Hindlimb muscle (tissue), 1 donor: ENCODE measurements around the gene SPSB3. TPM values are rescaled to one million over a fixed set of nuclear protein-coding genes. Genes with fewer than 3 reads are reported as not detected.
"Not testable (repeated sequence)": the region's sequence is repeated elsewhere in the genome, so short reads cannot be mapped to it uniquely, and the experiment has no call there.

Experiments used
- DNase-seq: peaks from one replicate; pipeline ENCODE4 v3.0.0-alpha.2; 2013
- polyA plus RNA-seq: library from polyadenylated mRNA; unstranded; fragments of 120-200 nt; gene quantifications from one replicate; pipeline ENCODE4 v1.2.1, GENCODE V29; 2013; ENCODE audit not compliant: insufficient read length

Gene SPSB3
- polyA plus RNA-seq, 1 donor, result 30.5 TPM

GRCh38 chr16:1734816-1735215 lies 47.6 kb downstream of the SPSB3 start:
- DNase-seq, result no peak

DNA sequence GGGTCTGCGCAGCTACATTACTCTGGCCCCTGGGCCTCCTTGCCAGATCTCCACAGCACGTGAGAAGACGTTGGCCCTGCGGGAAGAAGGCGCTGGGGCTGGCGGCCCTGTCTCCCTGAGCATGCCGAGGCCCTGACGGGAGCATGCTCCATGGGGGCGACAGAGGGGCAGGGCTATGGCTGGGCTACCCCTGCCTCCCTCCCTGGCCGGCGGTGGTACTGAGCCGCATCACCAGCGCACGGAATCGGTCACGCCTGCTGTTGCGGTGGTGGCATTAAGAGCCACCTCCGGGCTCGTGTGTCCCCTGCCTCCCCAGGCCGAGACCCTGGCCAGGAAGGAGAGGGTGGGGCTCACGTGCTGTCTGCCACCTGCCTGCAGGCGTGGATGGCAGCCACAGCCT lies 48.2 kb downstream of the SPSB3 start:
- DNase-seq, result no peak

DNA sequence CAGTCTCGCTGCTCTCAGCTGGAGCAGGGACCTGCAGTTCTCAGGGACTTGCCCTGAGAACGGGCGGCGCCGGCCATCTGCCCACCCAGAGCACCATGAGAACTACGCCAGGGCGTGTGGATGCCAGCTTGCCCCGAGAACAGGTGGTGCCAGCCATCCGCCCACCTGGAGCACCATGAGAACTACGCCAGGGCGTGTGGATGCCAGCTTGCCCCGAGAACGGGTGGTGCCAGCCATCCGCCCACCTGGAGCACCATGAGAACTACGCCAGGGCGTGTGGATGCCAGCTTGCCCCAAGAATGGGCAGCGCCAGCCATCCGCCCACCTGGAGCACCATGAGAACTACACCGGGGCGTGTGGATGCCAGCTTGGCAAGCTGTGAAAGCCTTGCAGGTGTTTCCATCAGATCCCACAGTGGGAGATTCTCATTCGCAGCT lies 49.8 kb downstream of the SPSB3 start:
- DNase-seq, result not testable (repeated sequence)

GRCh38 chr16:1732071-1732470 lies 50.3 kb downstream of the SPSB3 start:
- no peak for DNase-seq

DNA sequence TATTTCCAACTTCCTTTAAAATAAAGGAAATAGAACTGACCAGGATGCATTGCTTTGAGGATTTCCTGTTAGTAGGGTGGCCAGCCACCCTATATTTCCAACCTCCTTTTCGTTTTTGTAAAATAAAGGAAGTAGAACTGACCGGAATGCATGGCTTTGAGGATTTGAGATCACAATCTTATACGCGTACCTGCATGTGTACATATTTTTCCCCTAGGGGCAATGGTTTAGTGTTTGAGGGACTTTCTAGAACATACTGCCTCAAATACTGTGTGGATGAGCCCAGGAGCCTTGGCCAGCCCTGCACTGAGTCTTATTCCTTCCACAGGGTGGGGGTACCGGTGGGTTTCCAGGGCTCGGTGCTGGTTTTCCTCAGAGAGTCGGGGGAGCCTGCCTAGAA lies 50.8 kb downstream of the SPSB3 start:
- DNase-seq, result no peak

DNA sequence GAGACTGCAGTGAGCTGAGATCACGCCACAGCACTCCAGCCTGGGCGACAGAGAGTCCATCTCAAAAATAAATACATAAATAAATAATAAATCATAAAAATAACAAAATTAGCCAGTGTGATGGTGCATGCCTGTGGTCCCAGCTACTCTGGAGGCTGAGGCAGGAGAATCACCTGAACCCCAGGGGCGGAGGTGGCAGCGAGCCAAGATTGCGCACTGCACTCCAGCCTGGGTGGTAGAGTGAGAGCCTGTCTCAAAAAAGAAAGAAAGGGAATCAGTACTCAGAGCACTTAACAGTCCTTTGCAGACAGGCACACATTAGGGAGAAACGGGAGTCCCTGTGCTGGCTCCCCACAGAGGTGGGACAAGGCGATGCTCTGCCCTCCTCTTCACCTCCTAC lies 51.3 kb downstream of the SPSB3 start:
- DNase-seq, result no peak

- DNase-seq, result no peak
These were observed 52.9 kb downstream of the SPSB3 start for GRCh38 chr16:1729445-1729844.

DNA sequence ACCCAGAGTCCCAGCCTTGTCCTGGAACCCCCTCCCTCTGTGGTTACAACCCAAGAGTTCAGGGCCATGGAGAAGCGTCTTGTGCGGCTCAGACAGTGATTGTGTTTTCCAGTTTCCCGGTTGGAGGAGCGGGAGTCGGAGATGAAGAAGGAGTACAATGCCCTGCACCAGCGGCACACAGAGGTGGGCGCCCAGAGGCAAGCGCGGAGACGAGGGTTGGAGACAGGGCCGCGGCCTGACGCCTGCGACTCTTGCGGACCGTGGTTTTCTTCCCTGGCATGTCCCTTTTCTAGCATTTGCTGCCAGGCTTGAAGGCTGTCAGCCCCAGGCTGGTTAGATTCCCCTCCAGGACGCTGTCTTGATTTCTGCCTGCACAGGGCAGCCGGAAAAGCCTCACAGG lies 53.3 kb downstream of the SPSB3 start:
- no peak for DNase-seq

GRCh38 chr16:1727651-1728624 lies 54.4 kb downstream of the SPSB3 start:
- no peak for DNase-seq

Other genes with a start within 250 kb of the SPSB3 start
- gene TMEM204, start 248.9 kb downstream of the SPSB3 start, polyA plus RNA-seq, result 16.2 TPM
- gene IFT140, start 170.5 kb downstream of the SPSB3 start, polyA plus RNA-seq, result 11.7 TPM
- gene CRAMP1, start 170.2 kb downstream of the SPSB3 start, polyA plus RNA-seq, result 18.5 TPM
- gene JPT2, start 104.3 kb downstream of the SPSB3 start, polyA plus RNA-seq, result 41.4 TPM
- 55.3 TPM for gene MAPK8IP3, start 76.4 kb downstream of the SPSB3 start, polyA plus RNA-seq
- gene NME3, start 11.0 kb downstream of the SPSB3 start, polyA plus RNA-seq, result 22.8 TPM
- gene EME2, start 9.8 kb downstream of the SPSB3 start, polyA plus RNA-seq, result 7.2 TPM
- 45.8 TPM for gene MRPS34, start 9.4 kb downstream of the SPSB3 start, polyA plus RNA-seq
- 48.7 TPM for gene NUBP2, start 389 bp upstream of the SPSB3 start, polyA plus RNA-seq
- 0.52 TPM for gene IGFALS, start 11.1 kb upstream of the SPSB3 start, polyA plus RNA-seq
- 44.7 TPM for gene HAGH, start 44.3 kb upstream of the SPSB3 start, polyA plus RNA-seq
- gene FAHD1, start 44.6 kb upstream of the SPSB3 start, polyA plus RNA-seq, result 21.2 TPM
- 0.26 TPM for gene MEIOB, start 89.6 kb upstream of the SPSB3 start, polyA plus RNA-seq
- gene HS3ST6, start 135.8 kb upstream of the SPSB3 start, polyA plus RNA-seq, result 0.21 TPM
- gene MSRB1, start 160.6 kb upstream of the SPSB3 start, polyA plus RNA-seq, result 39.0 TPM
- gene RPL3L, start 172.1 kb upstream of the SPSB3 start, polyA plus RNA-seq, result 72.5 TPM
- gene NDUFB10, start 177.0 kb upstream of the SPSB3 start, polyA plus RNA-seq, result 145 TPM
- gene RPS2, start 182.3 kb upstream of the SPSB3 start, polyA plus RNA-seq, result 3,719 TPM
- not detected for gene RNF151, start 184.3 kb upstream of the SPSB3 start, polyA plus RNA-seq
- 34.3 TPM for gene TBL3, start 189.5 kb upstream of the SPSB3 start, polyA plus RNA-seq
- 1.3 TPM for gene NOXO1, start 198.9 kb upstream of the SPSB3 start, polyA plus RNA-seq
- gene GFER, start 201.6 kb upstream of the SPSB3 start, polyA plus RNA-seq, result 20.2 TPM
- 2.1 TPM for gene SYNGR3, start 207.4 kb upstream of the SPSB3 start, polyA plus RNA-seq
- 32.1 TPM for gene ZNF598, start 227.2 kb upstream of the SPSB3 start, polyA plus RNA-seq
- gene NPW, start 237.2 kb upstream of the SPSB3 start, polyA plus RNA-seq, result 0.72 TPM
- 47.8 TPM for gene NHERF2, start 244.3 kb upstream of the SPSB3 start, polyA plus RNA-seq